GM12891 (cell line): ENCODE data around the gene DCLRE1A.

Experiments
- POLR2A ChIP-seq: IDR thresholded peaks from 2 replicates; pipeline ENCODE4 v1.6.1; 2011; ENCODE audit warnings: low read depth, low read length, control low read depth
- POLR2AphosphoS5 ChIP-seq: IDR thresholded peaks from 2 replicates; pipeline ENCODE4 v1.6.1; 2011; ENCODE audit warnings: low read depth, low read length, control low read depth
- POU2F2 ChIP-seq: IDR thresholded peaks from 2 replicates; pipeline ENCODE4 v1.6.1; 2011; ENCODE audit warnings: low read depth, mild to moderate bottlenecking, control low read depth, low read length, moderate library complexity
- SPI1 ChIP-seq: IDR thresholded peaks from 2 replicates; pipeline ENCODE4 v1.6.1; 2011; ENCODE audit warnings: low read depth, low read length, control low read depth
- TAF1 ChIP-seq: IDR thresholded peaks from 2 replicates; pipeline ENCODE4 v1.6.1; 2011; ENCODE audit warnings: low read depth, low read length, control low read depth

GRCh38 chr10:113867904-113868303, 14.0 kb upstream of the DCLRE1A start:
- TF ChIP-seq POLR2A (no peak), SPI1 (no peak), POLR2AphosphoS5 (no peak), TAF1 (no peak), POU2F2 (no peak)
